B cell (primary cell): ENCODE measurements around the gene MEX3A.

Experiments used
- EZH2 ChIP-seq: IDR thresholded peaks from 2 replicates; pipeline ENCODE4 v1.6.1; 2012; ENCODE audit warnings: borderline replicate concordance, low read depth, mild to moderate bottlenecking, moderate library complexity, low read length; ENCODE audit not compliant: insufficient read depth, poor library complexity, severe bottlenecking
- TF ChIP-seq, protein P1 (sequence below): fragments of 200-600 bp; IDR thresholded peaks from one replicate; pipeline ENCODE4 v1.8.0; 2022; ENCODE audit warnings: antibody characterized with exemption, mild to moderate bottlenecking

DNA sequence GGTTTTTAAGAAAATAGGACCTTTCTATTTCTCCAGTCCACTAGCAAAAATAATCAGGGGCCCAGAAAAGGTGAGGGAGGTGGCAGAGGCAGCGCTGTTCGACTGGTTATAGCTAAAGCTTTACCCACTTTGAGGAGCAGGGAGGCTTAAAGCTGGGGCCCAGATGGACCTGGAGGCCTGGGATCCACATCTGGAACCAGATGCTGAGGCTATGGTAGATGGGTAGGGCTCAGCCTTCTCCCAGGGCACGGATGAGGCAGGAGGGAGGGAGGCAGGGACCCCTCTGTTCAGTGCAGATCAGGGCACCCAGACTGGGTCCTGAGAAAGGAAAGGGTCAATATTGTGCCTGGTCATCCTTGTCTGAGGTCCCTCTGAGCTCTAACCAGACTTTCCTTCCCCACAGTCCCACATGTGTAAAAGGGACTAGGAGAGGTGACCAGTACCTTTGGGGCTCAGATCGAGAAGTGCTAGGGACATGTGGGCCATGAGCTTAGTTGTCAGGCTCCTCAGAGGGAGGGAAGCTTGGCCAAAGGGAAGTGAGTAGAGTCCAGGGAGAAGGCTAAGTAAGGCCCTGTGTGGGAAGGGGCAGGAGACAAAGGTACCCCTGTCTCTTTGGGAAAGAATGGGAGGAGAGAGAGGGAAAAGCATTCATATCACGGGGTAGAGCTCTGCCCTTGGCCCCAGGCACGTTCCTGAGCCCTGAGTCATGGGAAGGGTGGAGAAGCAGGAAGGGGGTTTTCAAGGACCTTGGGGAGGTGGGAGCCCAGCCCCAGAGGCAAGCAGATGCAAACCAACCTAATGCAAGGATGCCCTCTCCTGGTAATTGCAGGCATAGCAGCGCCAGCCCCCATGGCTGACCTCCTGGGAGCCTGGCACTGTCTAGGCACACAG lies 47.7 kb upstream of the MEX3A start:
- TF ChIP-seq, protein P1, sequence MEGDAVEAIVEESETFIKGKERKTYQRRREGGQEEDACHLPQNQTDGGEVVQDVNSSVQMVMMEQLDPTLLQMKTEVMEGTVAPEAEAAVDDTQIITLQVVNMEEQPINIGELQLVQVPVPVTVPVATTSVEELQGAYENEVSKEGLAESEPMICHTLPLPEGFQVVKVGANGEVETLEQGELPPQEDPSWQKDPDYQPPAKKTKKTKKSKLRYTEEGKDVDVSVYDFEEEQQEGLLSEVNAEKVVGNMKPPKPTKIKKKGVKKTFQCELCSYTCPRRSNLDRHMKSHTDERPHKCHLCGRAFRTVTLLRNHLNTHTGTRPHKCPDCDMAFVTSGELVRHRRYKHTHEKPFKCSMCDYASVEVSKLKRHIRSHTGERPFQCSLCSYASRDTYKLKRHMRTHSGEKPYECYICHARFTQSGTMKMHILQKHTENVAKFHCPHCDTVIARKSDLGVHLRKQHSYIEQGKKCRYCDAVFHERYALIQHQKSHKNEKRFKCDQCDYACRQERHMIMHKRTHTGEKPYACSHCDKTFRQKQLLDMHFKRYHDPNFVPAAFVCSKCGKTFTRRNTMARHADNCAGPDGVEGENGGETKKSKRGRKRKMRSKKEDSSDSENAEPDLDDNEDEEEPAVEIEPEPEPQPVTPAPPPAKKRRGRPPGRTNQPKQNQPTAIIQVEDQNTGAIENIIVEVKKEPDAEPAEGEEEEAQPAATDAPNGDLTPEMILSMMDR = peak; percentile 95
- TF ChIP-seq EZH2 = no peak
